GM18858 (cell line): ENCODE measurements around the gene ZBTB46.
"Not testable (repeated sequence)": the region's sequence is repeated elsewhere in the genome, so short reads cannot be mapped to it uniquely, and the experiment has no call there.

Source experiments
- ATAC-seq: cut with Tn5 transposase; IDR thresholded peaks from one replicate; pipeline ENCODE4 v1.9.1; 2021; ENCODE audit not compliant: unreplicated experiment

ZBTB46 gene

GRCh38 chr20:63830841-63831588 is at the start of gene ZBTB46:
ZBTB46 (minus strand) TSS chr20:63831264; CDS start chr20:63790757, 40,507 bp downstream.
- ATAC-seq, result no peak

GRCh38 chr20:63878899-63879663 is 48.0 kb upstream of the ZBTB46 start:
- no peak for ATAC-seq

GRCh38 chr20:63877755-63878470 is 46.8 kb upstream of the ZBTB46 start:
- ATAC-seq, result no peak

- ATAC-seq, result no peak
Measured at GRCh38 chr20:63876489-63877036, 45.5 kb upstream of the ZBTB46 start.

GRCh38 chr20:63874241-63874640 is 43.2 kb upstream of the ZBTB46 start:
- ATAC-seq, result not testable (repeated sequence)

GRCh38 chr20:63873477-63873971 is 42.5 kb upstream of the ZBTB46 start:
- no peak for ATAC-seq

- no peak for ATAC-seq
Measured at GRCh38 chr20:63868264-63868663, 37.2 kb upstream of the ZBTB46 start.

GRCh38 chr20:63867042-63867441 is 36.0 kb upstream of the ZBTB46 start:
- ATAC-seq, result not testable (repeated sequence)

- ATAC-seq, result peak; percentile 57
Measured at GRCh38 chr20:63864978-63865640, 34.0 kb upstream of the ZBTB46 start, which contains the start of gene TPD52L2. TPD52L2 (plus strand) TSS chr20:63865270; CDS start chr20:63865366, 96 bp downstream.

- ATAC-seq, result no peak
Measured at GRCh38 chr20:63864545-63864977, 33.5 kb upstream of the ZBTB46 start.

- peak; percentile 56 for ATAC-seq
Measured at GRCh38 chr20:63863798-63864544, 32.9 kb upstream of the ZBTB46 start.

- no peak for ATAC-seq
Measured at GRCh38 chr20:63863021-63863797, 32.1 kb upstream of the ZBTB46 start.

GRCh38 chr20:63861981-63862901 is 31.2 kb upstream of the ZBTB46 start:
- ATAC-seq, result no peak

- ATAC-seq, result no peak
Measured at GRCh38 chr20:63861365-63861934, 30.4 kb upstream of the ZBTB46 start, which contains the start of gene ABHD16B. ABHD16B (plus strand) TSS chr20:63861498; CDS start chr20:63861541, 43 bp downstream.

- ATAC-seq, result no peak
Measured at GRCh38 chr20:63860325-63861051, 29.4 kb upstream of the ZBTB46 start.

- no peak for ATAC-seq
Measured at GRCh38 chr20:63859166-63859699, 28.2 kb upstream of the ZBTB46 start.
